GM19351 (cell line): ENCODE measurements around the gene FAM114A1.
A peak's percentile ranks its signal among the peaks of the same experiment; 100 is the strongest.

Experiments
- ATAC-seq: cut with Tn5 transposase; IDR thresholded peaks from one replicate; pipeline ENCODE4 v1.9.1; 2021; ENCODE audit warnings: mild to moderate bottlenecking, moderate library complexity; ENCODE audit not compliant: unreplicated experiment

FAM114A1 gene

DNA sequence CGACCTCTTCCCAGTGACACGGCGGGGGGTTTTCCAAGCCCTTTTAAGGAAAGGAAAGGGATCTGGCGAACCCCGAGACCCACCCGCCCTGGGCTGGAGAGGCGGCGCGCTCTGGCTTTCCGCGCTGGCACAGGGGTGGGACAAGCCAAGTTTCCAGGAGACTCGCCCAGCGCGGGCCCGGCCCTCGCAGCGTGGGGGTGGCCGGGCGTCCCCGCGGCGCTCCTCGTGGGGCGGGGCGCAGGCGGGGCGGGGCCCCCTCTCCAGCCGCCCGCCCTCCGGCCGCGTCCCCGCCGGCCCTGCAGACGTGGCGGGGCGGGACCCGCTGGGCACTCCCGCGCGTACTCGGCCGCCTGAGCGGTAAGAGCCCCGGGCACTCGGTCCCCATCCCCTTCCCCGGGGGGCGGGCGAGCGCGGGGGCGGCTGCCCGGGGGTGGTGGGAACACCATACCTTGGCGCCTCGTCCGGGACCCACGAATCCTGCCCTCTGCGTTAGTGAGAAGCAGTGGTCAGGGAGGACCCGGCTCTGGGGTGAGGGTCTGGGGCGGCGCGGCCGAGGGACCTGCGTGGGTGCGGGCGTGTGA, at the start of gene FAM114A1:
Gene FAM114A1 (plus strand): TSS at position 329 of the 581 bp plus-strand sequence. CDS start 10,273 bp downstream, outside the sequence.
- peak; percentile 94 for ATAC-seq

DNA sequence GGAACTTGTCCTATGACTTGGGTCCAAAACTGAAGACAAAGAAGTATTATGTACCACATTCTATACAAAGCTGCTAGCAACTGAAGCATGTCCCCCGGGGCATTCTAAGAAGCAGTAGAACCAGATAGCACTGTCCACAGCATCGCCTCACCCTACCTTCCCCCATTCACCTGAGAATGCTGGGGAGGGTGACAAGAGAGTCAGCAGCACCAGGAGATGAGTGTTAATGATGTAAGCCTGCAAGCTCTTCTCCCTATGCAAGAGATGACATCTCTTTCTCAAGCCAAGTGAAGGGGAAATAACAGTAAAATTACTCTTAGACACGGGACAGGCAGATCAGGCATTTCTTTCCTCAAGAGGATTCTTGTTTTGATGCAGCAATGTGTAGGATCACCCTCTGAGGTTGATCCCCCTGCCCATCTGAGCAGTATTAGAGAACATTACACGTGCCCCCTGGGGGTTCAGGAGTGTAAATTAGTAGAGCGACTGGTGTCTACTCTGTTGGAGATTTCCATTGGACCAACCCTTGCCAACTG, 49.1 kb upstream of the FAM114A1 start:
- peak; percentile 58 for ATAC-seq

DNA sequence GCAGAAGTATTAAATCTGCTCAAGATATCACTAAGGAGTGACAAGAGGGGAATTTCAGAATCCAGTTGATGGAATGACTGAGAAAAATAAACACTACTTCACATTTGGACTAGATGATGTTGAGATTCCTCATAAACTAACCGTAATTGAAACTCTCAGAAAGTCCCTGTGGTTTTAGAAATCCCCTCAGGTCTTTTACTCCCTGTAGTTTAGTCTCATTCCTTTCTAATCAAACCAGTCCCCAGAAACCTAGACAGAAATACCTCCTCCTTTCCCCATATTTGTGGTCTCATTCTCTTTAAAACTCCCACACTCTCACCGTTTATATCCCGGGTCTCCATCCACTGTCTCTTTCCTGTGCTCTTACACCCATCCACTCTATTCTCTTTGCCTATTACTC, 48.0 kb upstream of the FAM114A1 start:
- ATAC-seq: no peak

- peak; percentile 49 for ATAC-seq
Measured at GRCh38 chr4:38820329-38821061, 47.1 kb upstream of the FAM114A1 start.

DNA sequence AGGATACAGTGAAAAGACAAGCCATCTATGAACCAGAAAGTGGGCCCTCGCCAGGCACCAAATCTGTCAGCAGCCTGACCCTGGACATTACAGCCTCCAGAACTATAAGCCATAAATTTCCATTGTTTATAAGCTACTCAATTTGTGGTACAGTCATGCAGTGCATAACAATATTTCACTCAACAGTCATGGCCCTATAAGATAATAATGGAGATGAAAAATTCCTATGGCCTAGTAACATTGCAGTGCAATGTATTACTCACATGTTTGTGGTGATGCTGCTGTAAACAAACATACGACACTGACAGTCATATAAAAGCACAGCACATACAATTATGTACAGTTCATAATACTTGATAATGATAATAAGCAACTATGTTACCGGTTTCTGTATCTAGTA, 45.9 kb upstream of the FAM114A1 start:
- ATAC-seq: no peak

DNA sequence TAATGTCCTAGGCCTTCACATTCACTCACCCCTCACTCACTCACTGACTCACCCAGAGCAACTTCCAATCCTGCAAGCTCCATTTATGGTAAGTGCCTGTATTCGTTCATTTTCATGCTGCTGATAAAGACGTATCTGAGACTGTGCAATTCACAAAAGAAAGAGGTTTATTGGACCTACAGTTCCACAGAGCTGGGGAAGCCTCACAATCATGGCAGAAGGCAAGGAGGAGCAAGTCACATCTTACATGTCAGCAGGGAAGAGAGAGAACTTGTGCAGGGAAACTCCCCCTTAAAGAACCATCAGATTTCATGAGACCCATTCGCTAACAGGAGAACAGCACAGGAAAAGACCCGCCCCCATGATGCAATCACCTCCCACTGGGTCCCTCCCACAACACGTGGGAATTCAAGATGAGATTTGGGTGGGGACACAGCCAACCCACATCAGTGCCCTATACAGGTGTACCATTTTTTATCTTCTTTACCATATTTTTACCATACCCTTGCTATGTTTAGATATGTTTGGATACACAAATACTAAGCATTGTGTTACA, 44.8 kb upstream of the FAM114A1 start:
- ATAC-seq: no peak

DNA sequence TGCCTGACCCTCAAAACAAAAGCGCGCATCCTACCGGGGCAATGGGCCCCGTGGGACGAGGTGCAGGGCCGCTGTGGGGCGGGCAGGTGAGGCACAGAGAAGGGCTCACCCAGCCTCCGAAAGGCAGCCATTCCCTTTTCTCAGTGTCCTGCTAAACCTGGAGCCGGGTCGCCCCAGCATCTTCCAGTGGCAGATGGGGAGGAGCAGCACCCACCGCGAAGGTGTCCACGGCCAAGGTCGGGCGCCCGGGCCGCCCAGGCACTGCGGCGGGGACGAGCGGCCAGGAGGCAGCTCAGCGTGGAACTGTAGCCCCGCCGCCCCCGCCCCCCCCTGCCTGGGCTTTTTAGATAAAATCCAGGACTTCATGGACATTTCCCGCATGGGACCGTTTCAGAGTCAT, 43.8 kb upstream of the FAM114A1 start:
- ATAC-seq: no peak

DNA sequence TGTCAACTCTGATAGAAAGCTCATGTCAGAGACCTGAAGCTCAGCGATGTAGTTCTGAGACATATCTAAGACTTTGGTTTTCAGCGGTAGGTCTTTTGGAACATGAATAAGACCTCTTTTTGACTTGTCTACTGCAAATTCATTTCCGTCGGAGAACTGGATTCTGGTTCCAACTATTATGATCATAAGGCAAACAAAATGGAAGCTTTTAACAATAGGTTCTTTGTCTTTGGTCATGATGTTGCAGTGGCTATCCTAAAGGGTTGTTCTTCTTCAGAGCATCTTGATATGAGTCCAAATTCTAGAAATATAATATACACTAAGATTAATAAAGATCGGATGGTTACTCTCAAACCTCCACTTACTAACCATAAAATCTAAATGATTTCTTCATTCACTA, 38.4 kb upstream of the FAM114A1 start:
- ATAC-seq: no peak

DNA sequence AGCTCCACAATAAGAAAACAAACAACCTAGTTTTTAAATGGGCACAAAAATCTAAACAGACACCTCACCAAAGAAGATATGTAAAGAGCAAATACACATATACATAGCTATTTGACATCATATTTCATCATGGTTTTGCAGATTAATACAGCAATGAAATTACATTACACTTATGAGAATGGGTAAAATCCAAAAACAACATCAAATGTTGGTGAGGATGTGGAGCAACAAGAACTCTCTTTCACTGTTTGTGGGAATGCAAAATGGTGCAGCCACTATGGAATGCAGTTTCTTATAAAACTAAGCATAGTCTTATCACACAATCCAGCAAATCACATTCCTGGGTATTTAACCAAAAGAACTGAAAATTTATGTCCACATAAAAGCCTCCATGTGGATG, 36.0 kb upstream of the FAM114A1 start:
- ATAC-seq: no peak

- no peak for ATAC-seq
Measured at GRCh38 chr4:38832206-38832605, 35.4 kb upstream of the FAM114A1 start.

DNA sequence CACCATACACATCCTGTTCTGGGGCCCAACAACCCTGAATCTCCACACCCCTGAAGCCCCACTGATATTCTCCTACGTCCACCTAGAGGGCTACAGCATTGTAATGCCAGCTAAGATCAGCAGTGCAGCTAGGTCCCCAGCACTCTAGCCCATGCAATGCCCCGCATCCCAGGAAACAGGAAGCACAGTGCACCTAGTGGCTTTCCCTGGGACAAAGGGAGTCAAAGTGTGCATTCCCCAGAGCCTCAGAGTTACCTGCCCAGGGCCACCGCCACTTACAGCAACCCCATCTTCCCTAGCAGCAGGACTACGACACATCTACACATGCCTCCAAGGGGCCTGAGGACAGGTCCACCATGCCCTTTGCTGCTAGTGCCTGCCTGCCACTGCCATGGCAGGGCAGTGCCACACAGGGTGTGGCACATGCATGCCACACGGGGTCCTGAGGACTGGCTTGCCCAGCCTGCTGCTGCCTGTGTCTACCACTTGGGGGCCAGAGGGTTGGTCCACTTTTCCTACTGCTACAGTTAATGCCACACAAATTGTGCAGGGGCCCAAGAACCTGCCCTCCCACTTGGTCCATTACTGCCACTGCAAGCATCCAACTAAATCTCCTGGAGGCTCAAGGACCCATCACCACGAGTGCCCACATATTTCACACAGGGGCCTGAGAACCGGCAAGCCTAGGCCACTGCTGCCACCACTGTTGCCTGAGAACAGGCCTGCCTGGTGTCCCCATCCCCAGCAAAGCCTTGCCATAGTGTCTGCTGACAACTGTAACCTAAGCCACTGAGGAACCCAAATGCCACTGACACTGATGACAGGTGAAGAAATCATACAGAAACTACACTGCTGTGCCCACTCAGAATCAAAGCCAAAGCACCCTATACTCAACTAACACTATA, 34.7 kb upstream of the FAM114A1 start:
- no peak for ATAC-seq

- no peak for ATAC-seq
Measured at GRCh38 chr4:38834570-38834969, 33.0 kb upstream of the FAM114A1 start.

GRCh38 chr4:38837334-38837733, 30.3 kb upstream of the FAM114A1 start:
- ATAC-seq: no peak

- no peak for ATAC-seq
Measured at GRCh38 chr4:38837849-38838248, 29.8 kb upstream of the FAM114A1 start.

- ATAC-seq: no peak
Measured at GRCh38 chr4:38842994-38843393, 24.6 kb upstream of the FAM114A1 start.

DNA sequence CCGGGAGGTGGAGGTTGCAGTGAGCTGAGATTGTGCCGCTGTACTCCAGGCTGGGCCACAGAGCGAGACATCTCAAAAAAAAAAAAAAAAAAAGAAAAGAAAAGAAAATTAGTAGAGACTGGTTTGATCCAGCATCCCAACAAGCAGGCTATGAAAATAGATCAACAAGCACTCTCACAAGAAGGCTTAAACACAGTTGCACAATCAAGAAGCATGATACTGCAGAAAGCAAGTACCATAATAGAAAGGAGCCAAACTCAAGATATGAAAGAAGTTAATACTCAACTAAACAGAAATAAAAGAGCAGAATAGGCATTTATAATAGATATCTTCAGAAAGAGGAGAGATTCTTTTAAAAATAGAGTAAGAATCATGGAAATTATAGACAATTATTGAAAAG, 21.6 kb upstream of the FAM114A1 start:
- no peak for ATAC-seq

DNA sequence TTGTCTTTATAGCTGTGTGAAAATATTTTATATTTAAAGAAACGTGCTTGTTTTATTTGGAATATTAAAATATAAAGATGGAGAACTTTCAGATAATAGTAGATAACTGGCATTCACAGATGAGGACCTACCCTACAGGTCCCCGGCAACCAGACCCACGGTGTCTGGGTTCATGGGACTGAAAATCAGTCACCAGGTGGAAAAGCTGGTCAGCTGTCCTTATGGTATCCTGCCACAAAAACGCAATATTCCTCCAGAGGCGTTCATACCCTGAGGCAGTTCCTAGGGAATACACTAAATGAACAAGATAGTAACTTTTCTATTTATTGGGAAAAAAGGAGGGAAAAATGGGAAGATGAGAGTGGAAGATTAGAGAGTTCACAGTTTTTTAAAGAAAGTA, 12.1 kb upstream of the FAM114A1 start:
- ATAC-seq: no peak

DNA sequence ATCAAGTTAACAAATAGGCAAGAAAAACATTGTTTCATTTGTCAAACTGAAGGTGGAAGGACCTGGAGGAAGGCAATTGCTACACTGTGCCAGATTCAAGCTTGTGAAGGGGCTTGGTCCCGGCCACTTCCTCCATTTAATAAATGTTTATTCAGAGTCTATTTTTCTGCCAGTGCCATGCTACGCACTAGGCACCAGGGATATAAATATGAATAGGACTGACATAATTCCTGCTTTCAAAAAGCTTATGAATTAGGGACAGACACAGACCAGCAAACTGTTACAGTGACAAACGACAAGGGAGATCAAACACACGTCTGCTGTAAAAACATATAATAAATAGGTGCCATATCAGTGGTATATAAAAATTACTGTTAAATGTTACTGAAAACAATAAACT, 11.6 kb upstream of the FAM114A1 start:
- ATAC-seq: no peak

- no peak for ATAC-seq
Measured at GRCh38 chr4:38856524-38857337, 10.9 kb upstream of the FAM114A1 start, which contains the start of gene TLR6. TSS of gene TLR6 (minus strand) at chr4:38856817. CDS start at chr4:38829473, 27,344 bp downstream.
